Measurements from ENCODE around the gene EZH2.

The EZH2 gene

GRCh38 chr7:148884049-148884298, at the start of gene EZH2:
Gene EZH2, minus strand, starts transcription at chr7:148884291. Its CDS starts 36,993 bp downstream, at chr7:148847298.
- Histone ChIP-seq H3K4me1 (ENCODE audit: insufficient read depth, low read length) (peaks cover 42% of the 10 kb centered on the region), H4K20me1 (ENCODE audit: insufficient read depth, low read length) (peaks cover 42% of the 10 kb centered on the region; the same call in 1 of the 2 replicates), H3K36me3 (ENCODE audit: insufficient read depth, low read length) (no peaks in the 10 kb centered on the region), H3K27me3 (ENCODE audit: insufficient read depth, low read length, poor library complexity) (no peaks in the 10 kb centered on the region), H3K9ac (ENCODE audit: low read depth, low read length) (peak within 1 kb of the TSS; percentile 94), H3K27ac (ENCODE audit: low read length) (peak within 1 kb of the TSS; percentile 98), H3K4me3 (ENCODE audit: low read depth in 1 of 2, low read length in 2 of 2) (peak within 1 kb of the TSS; percentile 50 to 74), H3K9me3 (ENCODE audit: insufficient read depth, low read length, severe bottlenecking) (no peaks in the 10 kb centered on the region), H3K4me2 (ENCODE audit: insufficient read depth, low read length) (peak within 1 kb of the TSS; percentile 76), H3K79me2 (ENCODE audit: insufficient read depth, low read length) (peaks cover 56% of the 10 kb centered on the region), H2AFZ (ENCODE audit: low read depth, low read length) (peak within 1 kb of the TSS; percentile 81)
- ATAC-seq (ENCODE audit: insufficient read depth, low read depth) (no peak; the same call in 2 of the 3 replicates), DNase-seq (no peak)
- TF ChIP-seq EZH2 (IDR thresholded peaks at IDR 0.05; ENCODE audit: borderline replicate concordance, low read depth, low read length, severe bottlenecking): no peak
- no peak for TF ChIP-seq CTCF (IDR thresholded peaks at IDR 0.05; ENCODE audit: borderline replicate concordance, extremely low read depth, low read length, poor library complexity, severe bottlenecking)

GRCh38 chr7:148931470-148931869, 47.4 kb upstream of the EZH2 start:
- Histone ChIP-seq H3K27me3 (ENCODE audit: insufficient read depth, low read length, poor library complexity) (no peaks in the 10 kb centered on the region), H3K79me2 (ENCODE audit: insufficient read depth, low read length) (no peaks in the 10 kb centered on the region), H3K4me3 (ENCODE audit: low read depth in 1 of 2, low read length in 2 of 2) (no peak overlapping the region), H3K9ac (ENCODE audit: low read depth, low read length) (no peak overlapping the region), H3K36me3 (ENCODE audit: insufficient read depth, low read length) (no peaks in the 10 kb centered on the region), H3K9me3 (ENCODE audit: insufficient read depth, low read length, severe bottlenecking) (no peaks in the 10 kb centered on the region), H3K4me1 (ENCODE audit: insufficient read depth, low read length) (no peaks in the 10 kb centered on the region), H3K4me2 (ENCODE audit: insufficient read depth, low read length) (no peak overlapping the region), H2AFZ (ENCODE audit: low read depth, low read length) (no peak overlapping the region), H4K20me1 (ENCODE audit: insufficient read depth, low read length) (no peaks in the 10 kb centered on the region), H3K27ac (ENCODE audit: low read length) (no peak overlapping the region)
- TF ChIP-seq EZH2 (IDR thresholded peaks at IDR 0.05; ENCODE audit: borderline replicate concordance, low read depth, low read length, severe bottlenecking): no peak
- no peak for TF ChIP-seq CTCF (IDR thresholded peaks at IDR 0.05; ENCODE audit: borderline replicate concordance, extremely low read depth, low read length, poor library complexity, severe bottlenecking)
- ATAC-seq (ENCODE audit: insufficient read depth, low read depth) (no peak), DNase-seq (no peak)

GRCh38 chr7:148930335-148930734, 46.2 kb upstream of the EZH2 start:
- H3K36me3 ChIP-seq (ENCODE audit: insufficient read depth, low read length): no peaks in the 10 kb centered on the region
- H3K79me2 ChIP-seq (ENCODE audit: insufficient read depth, low read length): no peaks in the 10 kb centered on the region

More at GRCh38 chr7:148930335-148930734, 46.2 kb upstream of the EZH2 start:
- Histone ChIP-seq H3K27me3 (ENCODE audit: insufficient read depth, low read length, poor library complexity) (no peaks in the 10 kb centered on the region), H3K4me2 (ENCODE audit: insufficient read depth, low read length) (no peak overlapping the region), H3K9me3 (ENCODE audit: insufficient read depth, low read length, severe bottlenecking) (no peaks in the 10 kb centered on the region), H3K4me1 (ENCODE audit: insufficient read depth, low read length) (no peaks in the 10 kb centered on the region), H4K20me1 (ENCODE audit: insufficient read depth, low read length) (no peaks in the 10 kb centered on the region), H3K4me3 (ENCODE audit: low read depth in 1 of 2, low read length in 2 of 2) (no peak overlapping the region), H3K9ac (ENCODE audit: low read depth, low read length) (no peak overlapping the region), H2AFZ (ENCODE audit: low read depth, low read length) (no peak overlapping the region), H3K27ac (ENCODE audit: low read length) (no peak overlapping the region)
- DNase-seq: no peak
- ATAC-seq (ENCODE audit: insufficient read depth, low read depth): no peak
- TF ChIP-seq EZH2 (IDR thresholded peaks at IDR 0.05; ENCODE audit: borderline replicate concordance, low read depth, low read length, severe bottlenecking) (no peak), CTCF (IDR thresholded peaks at IDR 0.05; ENCODE audit: borderline replicate concordance, extremely low read depth, low read length, poor library complexity, severe bottlenecking) (no peak)

All from DND-41 (cell line).